Mucosa of descending colon (tissue), 3 donors: ENCODE data around the gene CDKN2B-AS1. TPM values are rescaled to one million over a fixed set of nuclear protein-coding genes. Genes with fewer than 3 reads are reported as not detected.

Experiments used
- ATAC-seq: fragments of 200-7000 bp; cut with Tn5 transposase; one replicate; pipeline ENCODE4 v1.9.1; 2020; ENCODE audit warnings: mild to moderate bottlenecking, moderate library complexity
- DNase-seq, 3 donors: peaks; one replicate each; pipeline ENCODE4 v3.0.0-alpha.2; 2020
- H3K36me3 ChIP-seq: fragments of 200-600 bp; one replicate; pipeline ENCODE4 v1.8.0; 2021; ENCODE audit warnings: low read depth, mild to moderate bottlenecking
- H3K4me1 ChIP-seq: fragments of 200-600 bp; one replicate; pipeline ENCODE4 v1.8.0; 2021; ENCODE audit warnings: low read depth, mild to moderate bottlenecking
- H3K4me3 ChIP-seq: fragments of 200-600 bp; one replicate; pipeline ENCODE4 v1.8.0; 2021; ENCODE audit warnings: mild to moderate bottlenecking
- H3K9me3 ChIP-seq: fragments of 200-600 bp; one replicate; pipeline ENCODE4 v1.8.0; 2021; ENCODE audit warnings: mild to moderate bottlenecking
- intact Hi-C, 2 donors: fragments of 100-400 bp; cut with DNase I in 1 of 2; cut with micrococcal nuclease in 1 of 2; formaldehyde crosslinking; loops; one replicate each; pipeline versions ENCODE4 v1.11.0 to v1.11.1; 2022; cut with DNase I, micrococcal nuclease
- total RNA-seq, 3 donors: library from RNA; stranded (reverse); fragmentation: NEBNext Ultra II Directional in 2 of 3; extraction: Animal tissue kit (Norgen Biotek cat#: 25700) in 2 of 3; gene quantifications; one replicate each; pipeline versions ENCODE4 v1.2.1 to v1.2.4, GENCODE V29; 2021 to 2023
- TF ChIP-seq, protein P1 (sequence below): fragments of 200-600 bp; IDR thresholded peaks from one replicate; pipeline ENCODE4 v1.8.0; 2022; ENCODE audit warnings: antibody characterized with exemption, mild to moderate bottlenecking
- donor health status: DM: no; HTN: no; CAD: no; lungs with moderate emphysema.
- donor health status: DM: no; HTN: no; CAD: no.
- donor health status: DM: no; HTN: yes; CAD: no.

Gene CDKN2B-AS1
- total RNA-seq, 3 donors from 2014 or later: 48.3 to 134 (median 78.7) TPM

DNA sequence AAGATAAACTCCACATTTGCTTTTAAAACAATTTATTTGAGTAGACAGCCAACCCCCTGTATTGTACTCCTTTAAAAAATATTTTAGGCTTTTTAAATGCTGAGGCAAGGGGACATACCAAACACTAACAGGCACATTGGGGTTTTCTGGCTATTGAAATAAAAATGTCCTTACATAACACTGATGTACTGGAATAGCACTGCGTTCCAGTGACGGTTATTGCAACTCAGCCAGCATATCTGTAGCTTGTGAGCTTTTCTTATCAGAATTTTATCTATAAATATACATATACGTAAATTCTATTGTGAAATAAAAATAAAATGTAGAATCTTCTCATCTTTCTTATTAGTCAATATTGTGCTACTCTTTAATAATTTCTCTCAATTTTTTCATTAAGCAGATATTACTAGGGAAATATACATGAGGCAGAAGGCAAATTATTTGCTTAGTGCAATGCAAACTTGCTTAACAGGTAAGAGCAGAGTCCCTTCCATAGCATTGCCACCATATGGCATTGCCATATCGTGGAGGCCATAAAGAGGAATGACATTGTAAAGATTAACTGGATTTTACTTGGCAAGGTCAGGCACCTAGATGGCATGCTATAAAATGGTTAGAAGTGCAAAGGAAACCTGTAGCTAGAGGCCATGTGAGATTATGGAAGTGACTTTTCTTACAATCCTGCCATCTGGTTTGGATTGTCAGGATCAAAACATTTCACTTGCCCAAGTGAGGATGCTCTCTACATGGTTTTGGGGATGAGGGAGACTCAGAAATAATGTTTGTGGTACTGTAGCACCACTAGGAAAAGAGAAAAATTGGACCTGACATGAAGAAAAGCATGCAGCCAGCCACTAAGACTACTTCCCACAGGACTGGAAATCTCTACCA, 109.3 kb downstream of the CDKN2B-AS1 start:
- H3K4me3 ChIP-seq: no peak overlapping the region
- DNase-seq: peak in 1 of 3 donors; percentile 68
- H3K4me1 ChIP-seq: peaks cover 53% of the 10 kb centered on the region
- H3K9me3 ChIP-seq: no peaks in the 10 kb centered on the region
- TF ChIP-seq, protein P1, sequence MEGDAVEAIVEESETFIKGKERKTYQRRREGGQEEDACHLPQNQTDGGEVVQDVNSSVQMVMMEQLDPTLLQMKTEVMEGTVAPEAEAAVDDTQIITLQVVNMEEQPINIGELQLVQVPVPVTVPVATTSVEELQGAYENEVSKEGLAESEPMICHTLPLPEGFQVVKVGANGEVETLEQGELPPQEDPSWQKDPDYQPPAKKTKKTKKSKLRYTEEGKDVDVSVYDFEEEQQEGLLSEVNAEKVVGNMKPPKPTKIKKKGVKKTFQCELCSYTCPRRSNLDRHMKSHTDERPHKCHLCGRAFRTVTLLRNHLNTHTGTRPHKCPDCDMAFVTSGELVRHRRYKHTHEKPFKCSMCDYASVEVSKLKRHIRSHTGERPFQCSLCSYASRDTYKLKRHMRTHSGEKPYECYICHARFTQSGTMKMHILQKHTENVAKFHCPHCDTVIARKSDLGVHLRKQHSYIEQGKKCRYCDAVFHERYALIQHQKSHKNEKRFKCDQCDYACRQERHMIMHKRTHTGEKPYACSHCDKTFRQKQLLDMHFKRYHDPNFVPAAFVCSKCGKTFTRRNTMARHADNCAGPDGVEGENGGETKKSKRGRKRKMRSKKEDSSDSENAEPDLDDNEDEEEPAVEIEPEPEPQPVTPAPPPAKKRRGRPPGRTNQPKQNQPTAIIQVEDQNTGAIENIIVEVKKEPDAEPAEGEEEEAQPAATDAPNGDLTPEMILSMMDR: no peak
- no peaks in the 10 kb centered on the region for H3K36me3 ChIP-seq
- intact Hi-C loops: no loop called here
- ATAC-seq: peak; percentile 92

DNA sequence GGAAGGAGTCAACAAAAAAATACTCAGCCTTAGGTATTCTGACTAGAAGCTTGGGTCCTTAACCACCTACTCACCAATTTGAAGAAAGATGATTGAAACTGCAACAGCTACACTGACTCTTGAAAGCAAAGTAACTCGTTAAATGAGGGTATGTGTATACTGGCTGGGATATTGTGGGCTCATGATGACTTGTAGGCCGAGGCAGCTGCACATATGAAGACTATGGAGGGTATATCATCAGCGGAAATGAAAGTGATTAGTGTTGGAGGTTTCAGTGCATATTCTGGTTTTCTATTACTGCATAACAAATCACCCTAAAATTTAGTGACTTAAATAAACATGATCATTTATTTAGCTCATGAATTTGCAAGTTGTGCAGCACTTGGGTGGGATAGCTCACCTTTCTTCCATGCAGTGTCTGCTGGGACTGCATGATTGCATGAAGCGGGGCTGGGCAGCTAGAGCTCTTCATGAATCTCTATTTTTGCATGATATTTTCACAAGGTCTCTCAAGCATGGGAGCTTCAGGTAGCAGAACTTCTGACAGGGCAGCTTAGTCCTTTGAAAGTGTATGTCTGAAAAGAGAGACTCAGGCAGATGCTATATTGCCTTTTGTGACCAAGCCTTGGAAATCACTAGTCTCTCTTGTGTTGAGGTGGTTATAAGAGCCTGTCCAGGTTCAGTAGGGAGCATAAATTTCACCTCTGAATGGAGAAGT, 110.6 kb downstream of the CDKN2B-AS1 start:
- Histone ChIP-seq H3K9me3 (no peaks in the 10 kb centered on the region), H3K36me3 (no peaks in the 10 kb centered on the region), H3K4me3 (no peak overlapping the region), H3K4me1 (peaks cover 54% of the 10 kb centered on the region)
- ATAC-seq (no peak), DNase-seq (no peak)
- TF ChIP-seq, protein P1: no peak
- intact Hi-C loops: no loop called here

DNA sequence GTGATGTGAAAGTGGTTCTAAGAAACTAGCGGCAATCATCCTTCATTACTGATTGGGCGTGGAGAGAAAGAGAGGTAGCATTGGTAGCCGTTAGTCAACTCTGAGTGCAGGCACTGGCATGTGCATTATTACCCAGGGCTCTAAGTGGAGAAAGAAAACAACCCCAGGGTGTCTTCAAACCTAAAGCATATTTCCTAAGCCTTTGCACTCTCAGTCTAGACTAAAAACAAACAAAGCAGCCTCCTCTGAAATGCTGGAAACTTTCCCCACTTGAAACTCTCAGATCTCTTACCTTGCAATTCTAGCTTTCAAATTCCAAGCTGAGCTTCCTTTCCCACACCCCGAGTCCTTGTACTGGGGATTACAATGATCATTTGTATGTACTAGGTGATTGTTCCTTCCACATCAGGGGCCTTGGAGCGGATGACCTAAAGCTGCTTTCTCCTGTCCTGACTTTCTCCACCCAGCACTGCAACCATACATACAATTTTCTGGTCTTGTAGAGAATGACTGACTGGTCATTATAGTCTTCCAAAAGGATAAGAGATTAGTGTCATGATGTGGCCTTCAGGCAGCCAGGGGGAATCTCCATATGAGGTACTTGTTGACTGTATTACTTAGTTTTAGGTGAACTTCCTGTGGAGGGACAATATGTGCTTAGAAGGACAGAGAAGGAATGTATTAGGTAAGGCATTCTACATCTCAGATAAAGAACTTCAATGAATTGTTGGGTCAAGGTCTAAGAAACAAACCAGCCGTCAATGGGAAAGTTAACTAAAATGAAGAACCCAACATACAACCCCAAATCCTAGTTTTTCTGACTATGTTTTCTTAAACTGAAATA, 112.8 kb downstream of the CDKN2B-AS1 start:
- DNase-seq (no peak), ATAC-seq (no peak)
- Histone ChIP-seq H3K36me3 (no peaks in the 10 kb centered on the region), H3K4me3 (no peak overlapping the region), H3K9me3 (no peaks in the 10 kb centered on the region), H3K4me1 (peaks cover 50% of the 10 kb centered on the region)
- intact Hi-C loops: no loop called here
- TF ChIP-seq, protein P1: no peak

DNA sequence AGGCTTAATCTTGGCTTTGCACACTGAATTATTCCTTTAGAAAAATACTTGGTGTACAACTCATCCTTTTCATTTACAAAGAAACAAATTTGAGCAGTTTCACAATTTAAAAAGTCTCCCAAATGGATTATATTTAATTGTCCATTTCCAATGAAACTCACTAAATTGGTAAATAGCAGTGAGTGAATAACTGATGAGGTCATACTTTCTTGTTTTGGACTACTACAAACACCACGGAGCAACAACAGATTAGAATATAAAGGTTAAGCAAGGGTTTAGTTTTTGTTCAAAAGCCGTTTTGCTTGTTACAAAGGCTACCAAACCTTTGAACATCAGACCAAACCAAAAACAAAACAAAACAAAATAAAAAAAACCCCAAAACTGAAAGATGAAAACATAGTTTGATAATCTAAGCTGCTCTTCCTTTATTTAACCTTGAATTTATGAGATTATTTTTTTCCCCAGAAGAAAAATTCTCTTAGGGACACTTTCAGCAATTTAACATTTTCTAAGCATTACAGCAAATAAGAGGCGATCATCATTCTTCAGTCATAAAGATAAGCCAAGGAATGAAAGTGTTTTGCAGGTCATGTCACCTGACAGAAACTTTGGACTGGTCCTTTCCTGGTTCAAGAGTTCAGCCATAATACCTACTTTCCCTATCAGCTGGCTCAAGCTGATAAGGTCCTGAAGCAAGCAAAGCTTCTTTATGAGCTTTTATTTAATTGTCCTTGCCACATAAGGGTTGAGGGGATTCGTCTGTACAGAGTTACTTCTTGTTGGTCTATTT, 114.2 kb downstream of the CDKN2B-AS1 start:
- H3K4me3 ChIP-seq: no peak overlapping the region
- H3K36me3 ChIP-seq: no peaks in the 10 kb centered on the region
- peaks cover 39% of the 10 kb centered on the region for H3K4me1 ChIP-seq
- H3K9me3 ChIP-seq: no peaks in the 10 kb centered on the region
- intact Hi-C loops: no loop called here
- peak; percentile 75 for ATAC-seq
- DNase-seq: peak in 1 of 3 donors; percentile 61
- TF ChIP-seq, protein P1: no peak
